ENCODE data around the gene VIPR2. TPM values are rescaled to one million over a fixed set of nuclear protein-coding genes. Genes with fewer than 3 reads are reported as not detected.

VIPR2 gene, protein sequence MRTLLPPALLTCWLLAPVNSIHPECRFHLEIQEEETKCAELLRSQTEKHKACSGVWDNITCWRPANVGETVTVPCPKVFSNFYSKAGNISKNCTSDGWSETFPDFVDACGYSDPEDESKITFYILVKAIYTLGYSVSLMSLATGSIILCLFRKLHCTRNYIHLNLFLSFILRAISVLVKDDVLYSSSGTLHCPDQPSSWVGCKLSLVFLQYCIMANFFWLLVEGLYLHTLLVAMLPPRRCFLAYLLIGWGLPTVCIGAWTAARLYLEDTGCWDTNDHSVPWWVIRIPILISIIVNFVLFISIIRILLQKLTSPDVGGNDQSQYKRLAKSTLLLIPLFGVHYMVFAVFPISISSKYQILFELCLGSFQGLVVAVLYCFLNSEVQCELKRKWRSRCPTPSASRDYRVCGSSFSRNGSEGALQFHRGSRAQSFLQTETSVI
- not detected for total RNA-seq (ENCODE audit: unreplicated experiment)
- long read RNA-seq = 0 reads

DNA sequence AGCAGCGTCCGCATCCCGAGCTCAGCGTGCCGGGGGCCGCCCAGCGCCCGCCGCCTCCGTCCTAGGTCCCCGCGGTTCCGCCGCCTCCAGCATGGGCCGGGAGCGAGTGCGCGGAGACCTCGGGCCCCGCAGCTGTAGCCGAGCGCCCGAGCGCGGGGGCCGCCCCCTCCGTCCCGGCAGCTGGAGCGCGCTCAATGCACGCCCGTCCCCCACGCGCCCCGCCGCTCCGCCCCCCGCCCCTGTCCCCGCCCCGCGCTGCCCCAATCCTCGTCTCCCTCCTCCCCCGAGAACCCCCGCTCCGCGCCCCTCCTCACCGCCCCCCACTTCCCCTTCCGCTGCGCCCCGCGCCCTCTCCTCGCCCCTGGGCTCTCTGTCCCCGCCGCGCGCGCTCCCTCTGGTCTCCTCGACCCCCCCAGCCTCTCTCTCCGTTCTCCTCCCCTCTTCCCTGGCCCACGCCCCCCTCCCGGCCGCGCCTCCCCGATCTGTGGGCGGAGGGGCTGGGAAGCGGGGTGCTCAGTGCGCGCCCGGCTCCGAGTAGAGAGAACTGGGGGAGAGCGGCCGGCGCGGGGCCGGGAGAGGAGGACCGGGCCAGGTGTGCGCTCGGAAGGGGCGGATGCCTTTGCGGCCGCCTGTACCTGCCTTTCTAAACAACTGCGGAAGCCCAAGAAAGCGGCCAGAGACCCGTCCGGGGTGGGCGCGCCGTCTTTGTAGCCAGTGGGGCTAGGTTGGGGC lies at the start of gene VIPR2:
TSS of gene VIPR2 (minus strand) at position 110 of the 732 bp plus-strand sequence. CDS start at position 14, 96 bp downstream.
- no peak for DNase-seq
- Mint-ChIP-seq H3K4me3 (ENCODE audit: unreplicated experiment) (peak within 1 kb of the TSS; percentile 85), H3K9me3 (ENCODE audit: unreplicated experiment) (peaks cover 3% of the 10 kb centered on the region), H3K27ac (ENCODE audit: unreplicated experiment) (no peak within 1 kb of the TSS), H3K36me3 (ENCODE audit: unreplicated experiment) (no peaks in the 10 kb centered on the region), H3K4me1 (ENCODE audit: low read depth, unreplicated experiment) (peaks cover 2% of the 10 kb centered on the region), H3K27me3 (ENCODE audit: unreplicated experiment) (peaks cover 9% of the 10 kb centered on the region)
- TF ChIP-seq, protein P1, sequence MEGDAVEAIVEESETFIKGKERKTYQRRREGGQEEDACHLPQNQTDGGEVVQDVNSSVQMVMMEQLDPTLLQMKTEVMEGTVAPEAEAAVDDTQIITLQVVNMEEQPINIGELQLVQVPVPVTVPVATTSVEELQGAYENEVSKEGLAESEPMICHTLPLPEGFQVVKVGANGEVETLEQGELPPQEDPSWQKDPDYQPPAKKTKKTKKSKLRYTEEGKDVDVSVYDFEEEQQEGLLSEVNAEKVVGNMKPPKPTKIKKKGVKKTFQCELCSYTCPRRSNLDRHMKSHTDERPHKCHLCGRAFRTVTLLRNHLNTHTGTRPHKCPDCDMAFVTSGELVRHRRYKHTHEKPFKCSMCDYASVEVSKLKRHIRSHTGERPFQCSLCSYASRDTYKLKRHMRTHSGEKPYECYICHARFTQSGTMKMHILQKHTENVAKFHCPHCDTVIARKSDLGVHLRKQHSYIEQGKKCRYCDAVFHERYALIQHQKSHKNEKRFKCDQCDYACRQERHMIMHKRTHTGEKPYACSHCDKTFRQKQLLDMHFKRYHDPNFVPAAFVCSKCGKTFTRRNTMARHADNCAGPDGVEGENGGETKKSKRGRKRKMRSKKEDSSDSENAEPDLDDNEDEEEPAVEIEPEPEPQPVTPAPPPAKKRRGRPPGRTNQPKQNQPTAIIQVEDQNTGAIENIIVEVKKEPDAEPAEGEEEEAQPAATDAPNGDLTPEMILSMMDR (IDR thresholded peaks at IDR 0.05; ENCODE audit: partially characterized antibody, unreplicated experiment) = no peak

DNA sequence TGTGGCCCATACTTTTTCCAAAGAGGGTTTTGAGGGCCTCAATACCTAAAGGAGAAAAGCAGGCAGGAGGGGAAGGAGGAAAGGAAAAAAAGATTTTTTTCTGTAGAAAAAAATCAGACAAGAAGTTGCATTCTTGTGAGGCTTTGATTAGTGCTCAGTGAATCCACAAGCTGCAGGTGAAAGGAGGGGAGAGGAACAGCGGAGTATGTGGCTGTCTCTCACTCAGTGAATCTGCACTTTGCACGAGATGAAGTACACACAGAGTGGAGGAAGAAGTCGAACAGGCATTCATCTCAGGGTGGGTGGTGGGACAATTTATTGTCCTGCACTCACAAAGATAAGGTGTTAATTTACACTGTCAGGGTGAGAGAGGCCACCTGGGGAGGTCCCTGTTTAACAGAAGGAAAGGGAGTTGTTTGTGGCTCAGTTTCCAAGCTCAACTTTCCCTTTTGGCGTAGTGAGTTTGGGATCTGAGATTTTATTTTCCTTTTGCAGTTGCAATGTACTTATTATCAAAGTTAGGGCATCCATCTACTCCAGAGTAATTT lies 49.0 kb upstream of the VIPR2 start:
- TF ChIP-seq, protein P1 (IDR thresholded peaks at IDR 0.05; ENCODE audit: partially characterized antibody, unreplicated experiment) = no peak
- Mint-ChIP-seq H3K4me3 (ENCODE audit: unreplicated experiment) (peak overlapping the region; percentile 27), H3K36me3 (ENCODE audit: unreplicated experiment) (no peaks in the 10 kb centered on the region), H3K27ac (ENCODE audit: unreplicated experiment) (no peak overlapping the region), H3K27me3 (ENCODE audit: unreplicated experiment) (peaks cover 2% of the 10 kb centered on the region), H3K9me3 (ENCODE audit: unreplicated experiment) (no peaks in the 10 kb centered on the region), H3K4me1 (ENCODE audit: low read depth, unreplicated experiment) (no peaks in the 10 kb centered on the region)
- no peak for DNase-seq

DNA sequence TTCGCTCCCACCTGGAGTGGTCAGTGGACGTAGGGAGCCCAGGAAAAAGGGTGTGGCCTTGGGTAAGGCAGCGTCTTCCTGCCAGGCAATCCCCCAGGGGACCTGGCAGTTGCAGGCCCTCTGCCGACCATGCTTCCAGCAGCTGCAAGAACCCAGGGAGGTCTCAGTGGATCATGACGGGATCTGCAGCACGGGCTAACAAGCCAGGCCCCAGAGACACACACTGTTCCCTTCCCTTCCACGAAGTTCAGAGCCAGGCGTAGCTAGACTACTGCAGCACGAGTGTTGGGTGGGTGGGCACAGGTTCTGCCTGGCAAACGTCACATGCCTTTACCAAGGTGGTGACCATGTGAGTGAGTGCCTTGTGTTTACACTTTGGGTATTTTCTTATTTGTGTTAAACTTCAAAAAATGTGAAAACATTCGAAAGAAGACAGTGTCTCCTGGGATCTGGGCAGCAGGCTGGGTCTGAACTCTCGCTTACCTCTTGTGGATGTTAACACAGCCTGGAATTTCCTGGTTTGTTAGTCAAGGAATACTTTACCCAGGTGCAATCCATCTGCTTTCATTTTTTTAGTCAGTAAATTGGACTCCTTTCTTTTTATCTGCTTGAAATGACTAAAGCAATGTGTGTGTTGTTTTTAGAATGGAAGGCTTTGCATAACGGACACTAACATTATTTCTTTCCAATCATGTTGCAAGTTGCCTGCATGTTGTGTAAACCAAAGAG lies 48.2 kb upstream of the VIPR2 start:
- no peak overlapping the region for H3K4me3 Mint-ChIP-seq (ENCODE audit: unreplicated experiment)

DNA sequence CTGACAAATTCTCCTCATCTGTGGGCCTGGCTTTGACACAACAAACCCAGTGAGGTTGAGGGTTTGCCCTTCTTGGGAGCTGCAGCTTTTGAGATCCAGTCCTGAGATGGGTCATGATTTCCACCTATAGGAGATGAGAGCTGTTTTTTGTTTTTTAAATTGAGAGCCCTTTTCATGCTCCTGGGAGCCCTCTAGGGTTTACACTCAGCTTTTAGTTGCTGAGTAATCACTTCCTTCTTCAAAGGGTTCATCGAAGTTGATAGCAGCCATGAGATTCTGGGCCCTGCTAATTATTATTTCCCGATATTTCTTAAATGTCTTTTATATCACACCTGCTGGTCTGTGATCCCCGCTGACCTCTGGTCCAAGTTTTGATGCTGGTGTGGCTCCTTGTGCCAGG lies 47.3 kb upstream of the VIPR2 start:
- no peaks in the 10 kb centered on the region for H3K27me3 Mint-ChIP-seq (ENCODE audit: unreplicated experiment)
- DNase-seq = no peak
- no peaks in the 10 kb centered on the region for H3K36me3 Mint-ChIP-seq (ENCODE audit: unreplicated experiment)
- H3K4me3 Mint-ChIP-seq (ENCODE audit: unreplicated experiment) = no peak overlapping the region
- TF ChIP-seq, protein P1 (IDR thresholded peaks at IDR 0.05; ENCODE audit: partially characterized antibody, unreplicated experiment) = no peak
- H3K27ac Mint-ChIP-seq (ENCODE audit: unreplicated experiment) = no peak overlapping the region
- no peaks in the 10 kb centered on the region for H3K4me1 Mint-ChIP-seq (ENCODE audit: low read depth, unreplicated experiment)
- no peaks in the 10 kb centered on the region for H3K9me3 Mint-ChIP-seq (ENCODE audit: unreplicated experiment)

More for the DNA sequence above, 48.2 kb upstream of the VIPR2 start:
- no peaks in the 10 kb centered on the region for H3K36me3 Mint-ChIP-seq (ENCODE audit: unreplicated experiment)
- H3K27me3 Mint-ChIP-seq (ENCODE audit: unreplicated experiment) = peaks cover 1% of the 10 kb centered on the region
- H3K27ac Mint-ChIP-seq (ENCODE audit: unreplicated experiment) = no peak overlapping the region
- TF ChIP-seq, protein P1 (IDR thresholded peaks at IDR 0.05; ENCODE audit: partially characterized antibody, unreplicated experiment) = no peak
- no peaks in the 10 kb centered on the region for H3K9me3 Mint-ChIP-seq (ENCODE audit: unreplicated experiment)
- no peaks in the 10 kb centered on the region for H3K4me1 Mint-ChIP-seq (ENCODE audit: low read depth, unreplicated experiment)
- DNase-seq = no peak
